ENCODE results near the gene FREY1.

- TF ChIP-seq CTCF (tag by site-specific recombination; IDR thresholded peaks at IDR 0.05) (no peak), KLF8 (tag by site-specific recombination; IDR thresholded peaks at IDR 0.05) (no peak), ZNF274 (IDR thresholded peaks at IDR 0.05; ENCODE audit: low read length) (no peak), ZNF274 (tag by site-specific recombination; IDR thresholded peaks at IDR 0.05; ENCODE audit: borderline replicate concordance) (no peak), ZNF366 (tag by site-specific recombination; conservative IDR thresholded peaks at IDR 0.05) (no peak), ZNF350 (tag by site-specific recombination; IDR thresholded peaks at IDR 0.05) (no peak), BCL11A (tag by site-specific recombination; IDR thresholded peaks at IDR 0.05; ENCODE audit: low read depth) (no peak), ZNF529 (tag by site-specific recombination; IDR thresholded peaks at IDR 0.05; ENCODE audit: insufficient replicate concordance) (no peak), ZNF777 (tag by site-specific recombination; IDR thresholded peaks at IDR 0.05; ENCODE audit: borderline replicate concordance) (no peak), ZNF121 (tag by site-specific recombination; IDR thresholded peaks at IDR 0.05) (no peak), ELK4 (IDR thresholded peaks at IDR 0.05; ENCODE audit: borderline replicate concordance, low read depth, low read length) (no peak), ZBTB8A (tag by site-specific recombination; IDR thresholded peaks at IDR 0.05) (no peak), ZNF354C (tag by site-specific recombination; IDR thresholded peaks at IDR 0.05; ENCODE audit: borderline replicate concordance, low read depth) (no peak), YY1 (tag by site-specific recombination; IDR thresholded peaks at IDR 0.05) (no peak)
Observed at GRCh38 chr11:45885921-45886721, 20.9 kb downstream of the FREY1 start.

Measured in HEK293 (cell line).